HEK293T (cell line): Measurements from ENCODE around the gene SIN3A.

Experiments
- CTCF ChIA-PET: fragments of 350-600 bp; formaldehyde crosslinking; extraction: SDS; loops from one replicate; lab custom pipeline; 2021; ENCODE audit warnings: antibody characterized with exemption, inconsistent platforms; lab: Yijun Ruan, JAX
- POLR2A ChIA-PET: fragments of 350-600 bp; formaldehyde crosslinking; extraction: SDS; loops from one replicate; lab custom pipeline; 2020; ENCODE audit warnings: antibody characterized with exemption, inconsistent platforms; lab: Yijun Ruan, JAX
- DNase-seq: peaks from one replicate; pipeline ENCODE4 v3.0.0; 2012; ENCODE audit warnings: mixed read lengths; ENCODE audit errors: extremely low spot score
- ARNT ChIP-seq: fragments of 450-650 bp; IDR thresholded peaks from 2 replicates; pipeline ENCODE4 v1.6.1; 2017; ENCODE audit warnings: mild to moderate bottlenecking
- BHLHE40 ChIP-seq: fragments of 450-650 bp; IDR thresholded peaks from 2 replicates; pipeline ENCODE4 v1.6.1; 2016; ENCODE audit warnings: mild to moderate bottlenecking, moderate library complexity, borderline replicate concordance
- CTBP1 ChIP-seq: fragments of 450-650 bp; IDR thresholded peaks from 2 replicates; pipeline ENCODE4 v1.6.1; 2016; ENCODE audit warnings: borderline replicate concordance
- ELF4 ChIP-seq: fragments of 450-650 bp; IDR thresholded peaks from 2 replicates; pipeline ENCODE4 v1.6.1; 2017; ENCODE audit warnings: antibody characterized with exemption
- FOXA1 ChIP-seq: fragments of 450-650 bp; IDR thresholded peaks from 2 replicates; pipeline ENCODE4 v1.6.1; 2016; ENCODE audit warnings: mild to moderate bottlenecking
- FOXK2 ChIP-seq: fragments of 450-650 bp; IDR thresholded peaks from 2 replicates; pipeline ENCODE4 v1.6.1; 2016; ENCODE audit warnings: mild to moderate bottlenecking
- FOXM1 ChIP-seq: fragments of 450-650 bp; IDR thresholded peaks from 2 replicates; pipeline ENCODE4 v1.6.1; 2017; ENCODE audit warnings: mild to moderate bottlenecking, borderline replicate concordance
- HDGF ChIP-seq: fragments of 450-650 bp; IDR thresholded peaks from 2 replicates; pipeline ENCODE4 v1.6.1; 2017; ENCODE audit warnings: antibody characterized with exemption, borderline replicate concordance
- L3MBTL2 ChIP-seq: fragments of 450-650 bp; conservative IDR thresholded peaks from 2 replicates; pipeline ENCODE4 v1.6.1; 2016; ENCODE audit warnings: mild to moderate bottlenecking
- LEF1 ChIP-seq: fragments of 450-650 bp; IDR thresholded peaks from 2 replicates; pipeline ENCODE4 v1.6.1; 2017; ENCODE audit warnings: mild to moderate bottlenecking, borderline replicate concordance
- NFRKB ChIP-seq: fragments of 450-650 bp; IDR thresholded peaks from 2 replicates; pipeline ENCODE4 v1.6.1; 2016; ENCODE audit warnings: mild to moderate bottlenecking, moderate library complexity
- PKNOX1 ChIP-seq: fragments of 450-650 bp; IDR thresholded peaks from 2 replicates; pipeline ENCODE4 v1.6.1; 2016
- SP1 ChIP-seq: fragments of 450-650 bp; IDR thresholded peaks from 2 replicates; pipeline ENCODE4 v1.6.1; 2017
- SUZ12 ChIP-seq: fragments of 450-650 bp; IDR thresholded peaks from 2 replicates; pipeline ENCODE4 v1.6.1; 2016; ENCODE audit warnings: mild to moderate bottlenecking
- TARDBP ChIP-seq: fragments of 450-650 bp; IDR thresholded peaks from 2 replicates; pipeline ENCODE4 v1.6.1; 2016
- ZNF384 ChIP-seq: fragments of 450-650 bp; IDR thresholded peaks from 2 replicates; pipeline ENCODE4 v1.6.1; 2016

SIN3A gene

GRCh38 chr15:75367006-75367405, 84.5 kb downstream of the SIN3A start:
- POLR2A ChIA-PET: interaction anchor here (1.5 to 5.9 kb wide), 12 partner anchors 12 to 327 kb away, joined by 4 to 139 read pairs (median 12); partner anchors contain the start of genes IMP3, NEIL1, SIN3A and SNUPN
- no peak for DNase-seq
- TF ChIP-seq LEF1: no peak
- TF ChIP-seq FOXA1: no peak
- no peak for TF ChIP-seq SUZ12
- no peak for TF ChIP-seq BHLHE40
- TF ChIP-seq PKNOX1: no peak
- no peak for TF ChIP-seq ZNF384
- no peak for TF ChIP-seq HDGF
- no peak for TF ChIP-seq FOXK2
- CTCF ChIA-PET: interaction anchor here (0.8 to 2.9 kb wide), 4 partner anchors 49 to 280 kb away, joined by 6 to 24 read pairs (median 10); partner anchors contain the start of genes IMP3, SIN3A and SNX33

DNA sequence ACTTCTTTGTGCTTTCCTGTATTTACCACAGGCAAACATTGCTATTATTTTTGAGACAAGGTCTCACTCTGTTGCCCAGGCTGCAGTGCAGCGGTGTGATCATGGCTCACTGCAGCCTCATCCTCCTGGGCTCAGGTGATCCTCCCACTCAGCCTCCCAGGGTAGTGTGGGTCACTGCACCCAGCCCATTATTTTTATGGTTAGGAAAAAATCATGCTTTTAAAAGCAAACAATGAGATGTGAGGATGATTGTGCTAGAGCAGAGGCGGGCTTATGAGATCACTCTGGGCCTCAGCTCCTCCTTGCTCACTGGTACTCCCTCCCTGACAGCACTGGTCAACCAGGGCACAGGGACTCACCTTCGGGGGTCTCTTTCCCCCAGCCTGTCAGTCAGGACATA, 85.3 kb downstream of the SIN3A start:
- ChIA-PET CTCF (no interaction called here), POLR2A (interaction anchor here (1.5 to 3.8 kb wide), 3 partner anchors 10 to 260 kb away, joined by 4 to 31 read pairs (median 5); partner anchors contain the start of gene SNUPN)
- TF ChIP-seq SUZ12 (no peak), FOXK2 (no peak), NFRKB (no peak)
- no peak for DNase-seq

DNA sequence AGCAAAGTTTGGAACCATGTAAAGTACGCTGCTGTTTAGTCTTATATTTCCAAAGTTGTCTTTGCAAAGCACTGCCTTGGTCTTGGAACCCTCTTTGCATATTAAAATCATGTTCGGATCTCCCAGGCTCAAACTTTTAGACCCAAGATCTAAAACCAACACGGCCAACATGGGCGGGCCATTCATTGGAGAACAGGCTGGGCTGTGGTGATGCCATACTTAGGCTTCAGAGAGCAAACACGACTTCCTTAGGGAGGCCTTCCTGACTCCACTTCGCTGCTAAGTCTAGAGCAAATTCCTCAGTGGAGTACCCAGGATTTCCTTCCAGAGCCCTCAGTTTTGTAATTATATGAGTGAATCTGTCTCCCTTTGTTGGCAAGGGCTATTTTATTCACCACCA, 86.6 kb downstream of the SIN3A start:
- CTCF ChIA-PET: no interaction called here
- POLR2A ChIA-PET: interaction anchor here (1.6 kb wide), 1 partner anchor 8 kb away, joined by 4 read pairs; no protein-coding TSS in a partner anchor
- TF ChIP-seq FOXK2 (no peak), LEF1 (no peak), TARDBP (no peak), FOXM1 (no peak), FOXA1 (no peak), ZNF384 (no peak), PKNOX1 (no peak), ELF4 (no peak), ARNT (no peak), CTBP1 (no peak), SP1 (no peak), BHLHE40 (no peak)
- no peak for DNase-seq

- no peak for DNase-seq
- CTCF ChIA-PET: no interaction called here
- POLR2A ChIA-PET: no interaction called here
- TF ChIP-seq ELF4 (no peak), SP1 (no peak), BHLHE40 (no peak), CTBP1 (no peak), FOXK2 (no peak), NFRKB (no peak), ARNT (no peak), TARDBP (no peak), PKNOX1 (no peak), ZNF384 (no peak), LEF1 (no peak), L3MBTL2 (no peak)
Observed at GRCh38 chr15:75363786-75364185, 87.7 kb downstream of the SIN3A start.

GRCh38 chr15:75362642-75363249, 88.7 kb downstream of the SIN3A start:
- ChIA-PET CTCF (no interaction called here), POLR2A (interaction anchor here (1.3 kb wide), 1 partner anchor 28 kb away, joined by 3 read pairs; no protein-coding TSS in a partner anchor)
- DNase-seq: no peak
- no peak for TF ChIP-seq FOXA1
- TF ChIP-seq ELF4: no peak
- TF ChIP-seq HDGF: no peak
- TF ChIP-seq SUZ12: no peak
- TF ChIP-seq NFRKB: no peak
- no peak for TF ChIP-seq BHLHE40
- TF ChIP-seq FOXM1: no peak
- TF ChIP-seq PKNOX1: no peak
